G401 (cell line): ENCODE measurements around the gene DNAJC6. TPM values are rescaled to one million over a fixed set of nuclear protein-coding genes. Genes with fewer than 3 reads are reported as not detected.

Source experiments
- DNase-seq: peaks from one replicate; pipeline ENCODE4 v3.0.0-alpha.2; 2015; ENCODE audit warnings: low spot score
- in situ Hi-C: cut with HindIII; loops from 2 replicates; pipeline ENCODE4 v1.10.0; 2016; ENCODE audit warnings: low sequenced_read_pairs, mixed read lengths
- total RNA-seq: library from RNA; depleted of rRNA; stranded (reverse); fragments of >200 nt; shearing (Covaris generic); gene quantifications from 2 replicates; pipeline ENCODE4 v1.2.3, GENCODE V29; 2014; rRNA removed

The DNAJC6 gene
- 1.4 and 2.5 TPM in 2 replicates for total RNA-seq

- in situ Hi-C loops: no loop called here
- DNase-seq: peak; percentile 72
These were observed at the start of gene DNAJC6 for GRCh38 chr1:65309304-65310077. TSS of gene DNAJC6 (plus strand) at chr1:65309543. CDS start at chr1:65309746, 203 bp downstream.

DNA sequence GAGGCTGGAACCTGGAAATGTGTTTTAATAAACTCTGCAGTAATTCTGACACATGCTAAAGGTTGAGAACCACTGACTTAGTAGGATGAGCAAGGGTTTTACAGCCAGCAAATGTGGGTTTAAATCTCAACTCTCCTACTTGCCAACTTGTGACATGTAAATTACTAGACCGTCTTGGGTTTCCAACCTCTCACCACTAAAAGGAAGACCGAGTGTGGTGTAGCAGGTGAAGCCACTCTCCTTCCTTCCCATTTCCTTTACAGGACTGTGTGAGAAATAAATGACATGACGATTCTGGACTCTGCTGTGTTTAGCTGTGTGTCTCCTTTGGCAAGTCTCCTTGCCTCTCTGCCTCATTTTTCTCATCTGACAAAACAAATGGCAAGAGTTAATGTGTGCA lies 49.5 kb upstream of the DNAJC6 start:
- DNase-seq: no peak
- in situ Hi-C loops: no loop called here

DNA sequence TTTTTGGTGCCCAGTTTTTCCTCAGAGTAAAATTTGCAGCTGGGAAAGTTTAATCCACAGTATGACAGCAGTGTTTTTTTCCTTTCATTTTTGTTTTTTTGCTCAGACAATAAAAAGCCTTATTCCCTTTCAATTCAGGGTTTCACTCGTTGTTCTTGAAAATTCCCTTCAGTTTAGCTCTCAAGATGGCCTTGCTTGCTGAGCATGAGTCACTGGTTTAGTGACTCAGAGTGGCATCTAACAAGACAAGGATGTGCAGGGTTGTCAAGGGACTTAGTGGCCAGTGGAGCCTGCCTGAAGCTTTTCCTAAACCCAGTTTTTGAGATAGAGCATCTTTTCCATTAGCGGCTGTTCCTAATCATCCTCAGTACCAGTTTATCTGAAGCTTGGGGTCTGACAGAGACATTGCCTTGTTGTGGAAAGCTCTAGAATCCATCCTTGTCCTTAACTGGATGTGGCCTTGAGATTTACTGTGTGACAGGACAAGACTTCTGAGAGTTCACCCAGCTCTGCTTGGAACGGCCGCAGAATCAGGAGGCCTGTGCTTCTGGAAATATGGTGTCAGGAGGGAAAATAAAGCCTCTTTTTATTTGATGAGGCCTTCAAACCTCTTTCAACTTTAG lies 48.4 kb upstream of the DNAJC6 start:
- DNase-seq: no peak
- in situ Hi-C loops: no loop called here

DNA sequence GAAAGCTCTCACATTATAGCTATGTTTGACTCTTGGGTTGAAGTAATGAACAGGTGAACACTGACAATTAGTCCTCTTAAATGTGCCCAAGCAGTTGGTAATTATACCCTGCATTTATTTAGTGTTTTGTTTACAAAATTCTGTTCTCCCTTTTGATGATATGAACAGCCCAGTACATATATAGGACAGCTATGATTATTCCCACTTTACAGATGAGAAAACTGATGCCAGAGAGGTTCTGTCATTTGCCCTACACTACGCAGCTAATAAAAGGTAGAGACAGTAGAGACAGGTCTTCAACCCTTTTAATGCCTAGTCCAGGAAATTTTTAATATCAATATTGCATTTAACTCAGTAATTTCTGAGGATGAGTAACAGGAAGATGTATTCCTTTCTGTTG lies 46.1 kb upstream of the DNAJC6 start:
- in situ Hi-C loops: no loop called here

DNA sequence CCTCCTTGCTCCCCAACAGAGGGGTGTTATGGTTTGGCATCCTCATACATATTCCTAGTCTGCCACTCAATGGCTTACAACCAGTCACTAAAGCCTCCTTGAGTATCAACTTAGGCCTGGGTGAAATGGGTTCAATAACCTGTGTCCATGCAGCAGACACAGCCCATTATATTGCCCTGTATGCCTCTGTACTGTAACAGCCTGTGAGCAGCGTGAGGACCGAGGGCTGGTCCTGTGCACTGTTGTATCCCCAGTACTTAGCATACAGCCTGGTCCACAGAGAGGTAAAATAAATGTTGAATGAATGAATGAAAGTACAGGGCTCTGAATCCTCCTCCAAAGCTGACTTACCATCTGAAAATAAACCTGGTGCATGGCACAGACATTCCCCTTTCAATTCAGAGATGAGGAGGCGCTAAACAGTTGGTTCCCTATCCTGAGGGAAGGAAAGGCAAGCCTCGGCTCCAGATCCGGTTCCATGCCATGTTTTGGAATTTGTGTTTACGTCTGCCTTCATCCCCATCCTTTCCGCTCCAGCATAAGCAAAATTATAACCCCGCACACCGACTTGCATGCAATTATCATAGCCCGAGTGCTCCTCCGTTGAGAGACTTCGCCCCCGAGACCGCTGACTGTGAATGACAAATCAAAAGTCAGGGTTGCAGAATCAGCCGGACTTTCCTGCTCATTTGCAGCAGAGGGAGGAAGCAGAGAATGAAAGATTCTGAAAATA lies 45.0 kb upstream of the DNAJC6 start:
- in situ Hi-C loops: no loop called here
- DNase-seq: peak; percentile 96

More for the DNA sequence above, 46.1 kb upstream of the DNAJC6 start:
- DNase-seq: no peak

DNA sequence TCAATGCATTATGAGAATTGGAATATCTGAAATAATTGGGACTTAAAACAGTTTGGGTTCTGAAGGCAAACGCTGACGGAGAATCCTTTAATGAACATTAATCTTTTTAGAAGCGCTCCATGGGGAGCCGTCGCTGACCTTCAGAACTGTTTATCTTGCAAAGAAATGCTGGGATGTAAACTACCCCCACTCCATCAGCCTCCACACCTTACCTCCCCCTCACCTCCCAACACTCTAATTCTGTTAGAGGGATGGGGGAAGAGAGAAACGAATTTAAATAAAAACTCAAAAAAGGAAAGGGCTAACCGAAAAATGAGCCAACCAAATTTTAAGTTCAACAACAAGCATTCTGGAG lies 44.1 kb upstream of the DNAJC6 start:
- no peak for DNase-seq

DNA sequence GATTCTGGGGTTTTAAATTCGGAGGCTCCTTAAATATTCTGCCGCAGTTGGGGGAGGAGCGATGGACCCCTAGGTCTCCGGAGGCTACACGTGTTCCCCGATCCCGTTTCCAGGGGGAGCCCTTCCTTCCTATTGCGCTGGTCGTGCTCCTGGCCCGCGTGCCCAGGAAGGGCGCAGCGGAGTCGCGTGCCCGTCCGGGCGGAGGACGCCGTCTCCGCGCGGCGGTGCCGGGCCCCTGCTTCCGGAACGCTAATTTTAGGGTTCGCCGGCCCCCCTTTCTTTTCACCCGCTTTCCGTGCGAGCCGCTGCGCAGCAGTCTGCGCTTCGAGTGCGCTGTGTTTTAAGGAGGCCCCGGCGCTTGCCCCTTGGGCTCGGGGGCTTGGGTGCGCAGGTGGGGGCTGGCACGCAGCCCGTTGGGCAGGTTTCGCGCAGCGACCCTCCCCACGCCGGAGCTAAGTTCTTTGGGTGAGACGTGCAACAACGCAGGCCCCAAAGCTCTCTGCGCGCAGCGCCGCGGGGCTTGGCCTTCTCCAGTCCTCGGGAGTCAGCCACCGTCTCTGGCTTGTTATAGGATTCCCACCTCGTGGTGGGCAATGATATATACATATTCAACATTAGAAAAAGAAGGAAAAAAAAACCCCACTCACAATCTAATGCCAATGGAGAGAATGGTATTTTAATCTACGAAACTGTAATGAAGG lies 43.5 kb upstream of the DNAJC6 start:
- DNase-seq: peak; percentile 82
- in situ Hi-C loops: no loop called here

More for the DNA sequence above, 44.1 kb upstream of the DNAJC6 start:
- in situ Hi-C loops: no loop called here

- no peak for DNase-seq
- in situ Hi-C loops: no loop called here
These were observed 42.9 kb upstream of the DNAJC6 start for GRCh38 chr1:65266476-65266875.

- DNase-seq: no peak
- in situ Hi-C loops: no loop called here
These were observed 42.1 kb upstream of the DNAJC6 start for GRCh38 chr1:65267271-65267670.

DNA sequence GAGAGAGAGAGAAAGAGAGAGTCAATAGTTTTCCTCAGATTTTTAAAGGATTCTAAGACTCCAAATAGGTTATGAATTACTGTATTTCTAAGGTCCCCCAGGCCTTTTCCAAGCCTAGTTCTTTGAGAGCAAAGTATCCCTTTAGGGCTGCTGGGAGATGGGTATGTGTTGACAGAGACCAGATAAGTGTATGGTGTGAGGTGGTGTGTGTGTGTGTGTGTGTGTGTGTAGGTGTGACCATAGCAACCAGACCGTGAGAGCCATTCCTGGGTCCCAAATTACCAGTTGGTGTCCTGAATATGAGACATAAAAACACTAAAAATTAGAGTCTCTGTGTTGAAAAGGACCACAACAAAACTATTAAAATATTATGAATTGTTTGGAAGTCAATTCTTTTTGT lies 41.7 kb upstream of the DNAJC6 start:
- in situ Hi-C loops: no loop called here
- DNase-seq: no peak

DNA sequence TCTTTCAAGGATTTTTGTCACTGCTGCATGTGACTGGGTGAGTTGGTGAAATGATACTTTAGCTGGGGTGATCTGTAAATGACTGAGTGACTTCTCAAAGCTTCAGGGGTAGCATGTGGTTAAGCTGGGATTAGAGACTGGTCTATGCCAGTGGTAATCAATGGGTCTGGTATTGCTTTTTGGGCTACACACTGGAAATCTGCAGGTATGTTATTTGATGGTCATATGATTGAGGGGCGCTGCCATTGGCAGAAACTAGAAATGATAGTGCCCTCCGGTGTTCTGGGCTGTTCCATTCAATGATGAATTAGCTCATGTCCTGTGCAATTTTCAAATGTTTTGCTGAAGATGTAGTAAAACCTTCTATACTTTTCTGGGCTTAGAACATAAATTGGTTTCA lies 39.7 kb upstream of the DNAJC6 start:
- DNase-seq: no peak
- in situ Hi-C loops: no loop called here

DNA sequence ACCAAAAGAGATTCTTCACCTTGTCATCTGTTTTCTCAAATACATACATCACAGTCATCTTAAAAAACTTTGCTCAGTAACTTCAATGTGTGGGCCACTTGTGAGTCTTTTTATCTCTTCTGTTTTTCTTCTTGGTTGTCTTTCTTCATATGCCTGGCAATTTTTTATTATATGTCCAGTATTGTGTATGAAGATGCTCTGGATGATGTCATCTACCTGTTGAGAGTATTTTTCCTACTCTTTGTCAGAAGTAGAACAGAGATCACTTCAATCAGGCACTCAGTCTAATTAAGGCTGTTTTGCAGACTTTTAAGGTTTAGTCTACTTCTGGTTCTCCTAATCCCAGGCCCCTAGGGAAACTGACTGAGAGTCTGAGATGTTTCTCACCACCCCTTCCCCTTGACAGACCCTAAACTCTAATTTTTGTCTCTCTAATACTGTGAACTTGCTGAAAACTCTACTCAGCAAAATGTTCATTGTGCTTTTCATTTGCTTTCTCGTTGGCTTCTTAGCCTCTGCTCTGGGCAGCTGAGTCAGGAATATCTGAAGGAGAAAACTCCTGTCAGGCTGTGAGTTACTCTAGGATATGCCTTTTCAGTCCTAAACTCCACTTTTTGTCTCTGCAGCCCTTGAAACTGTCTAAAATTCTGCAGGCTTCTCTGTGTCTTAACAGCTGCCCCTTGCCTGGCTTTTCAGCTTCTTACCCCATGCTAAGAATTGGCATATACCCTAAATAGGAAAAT lies 33.0 kb upstream of the DNAJC6 start:
- DNase-seq: no peak
- in situ Hi-C loops: no loop called here

DNA sequence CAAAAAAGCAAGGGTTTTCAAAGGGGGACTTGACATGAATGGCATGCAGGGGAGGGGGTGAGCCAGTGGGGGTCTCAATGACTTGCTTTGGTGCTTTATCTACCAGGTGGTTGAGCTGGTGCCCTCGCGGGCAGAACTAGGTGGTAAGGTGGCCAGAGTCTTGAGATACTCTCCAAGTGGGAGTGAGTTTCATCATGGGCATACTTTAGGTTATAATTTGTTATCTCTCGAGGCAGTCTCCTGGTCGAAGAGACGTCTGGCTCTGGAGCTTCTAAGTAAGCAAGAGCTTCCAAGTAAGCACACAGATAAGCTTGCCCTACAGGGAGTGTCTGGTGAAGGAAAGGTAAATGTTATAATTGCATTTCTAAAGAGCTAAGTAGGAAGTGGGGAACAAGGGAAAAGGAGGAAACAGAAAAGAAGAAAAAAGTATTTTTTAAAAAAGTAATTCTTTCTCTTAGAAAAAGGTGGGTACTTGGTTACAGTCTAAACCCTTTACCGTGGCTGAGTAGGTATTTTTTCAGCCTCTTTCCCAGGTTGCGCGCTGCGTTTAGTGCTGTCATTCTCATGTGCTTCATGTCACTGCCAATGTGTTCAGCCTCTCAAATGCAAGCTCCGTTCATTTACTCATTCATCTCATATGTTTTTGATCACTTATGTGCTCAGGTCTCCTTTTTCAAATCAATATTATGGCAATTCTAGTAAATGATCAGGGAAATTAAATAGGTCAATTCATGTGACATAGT lies 31.6 kb upstream of the DNAJC6 start:
- in situ Hi-C loops: no loop called here
- DNase-seq: peak; percentile 53

- peak; percentile 37 for DNase-seq
- in situ Hi-C loops: no loop called here
These were observed 30.8 kb upstream of the DNAJC6 start for GRCh38 chr1:65278376-65279069.

GRCh38 chr1:65279070-65279779 lies 30.1 kb upstream of the DNAJC6 start:
- DNase-seq: no peak
- in situ Hi-C loops: no loop called here

DNA sequence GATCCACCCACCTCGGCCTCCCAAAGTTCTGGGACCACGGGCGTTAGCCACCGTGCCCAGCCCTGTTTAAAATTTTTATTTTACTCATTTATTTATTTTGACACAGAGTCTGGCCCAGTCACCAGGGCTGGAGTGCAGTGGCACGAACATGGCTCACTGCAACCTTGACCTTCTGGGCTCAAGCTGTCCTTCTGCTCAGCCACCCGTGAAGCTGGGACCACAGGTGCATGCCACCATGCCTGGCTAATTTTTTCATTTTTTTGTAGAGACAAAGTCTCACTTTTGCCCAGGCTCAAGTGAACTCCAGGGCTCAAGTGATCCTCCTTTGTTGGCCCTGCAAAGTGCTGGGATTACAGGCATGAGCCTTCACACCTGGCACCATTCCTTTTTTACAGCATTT lies 27.5 kb upstream of the DNAJC6 start:
- in situ Hi-C loops: no loop called here
- DNase-seq: no peak

DNA sequence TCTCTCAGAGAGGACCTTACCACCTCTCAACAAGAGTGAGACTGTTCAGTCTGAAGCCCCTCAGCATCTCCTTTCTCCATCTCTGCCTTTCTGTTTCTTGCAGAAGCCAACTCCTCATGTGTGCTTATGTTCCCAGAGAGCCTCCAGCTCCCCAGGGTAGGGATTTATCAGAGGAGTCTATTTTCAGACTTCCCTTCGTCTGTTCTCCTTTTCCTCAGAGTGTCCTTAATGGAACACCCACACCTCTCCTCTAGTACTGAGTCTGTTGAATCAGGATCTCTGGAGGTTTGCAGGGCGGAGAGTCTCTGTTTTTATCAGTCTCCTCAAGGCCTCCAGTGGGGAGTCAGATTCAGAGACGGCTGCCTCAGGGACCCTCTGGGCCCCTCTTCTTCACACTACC lies 25.1 kb upstream of the DNAJC6 start:
- in situ Hi-C loops: no loop called here
- DNase-seq: no peak
